ENCODE data around the gene MBNL2. TPM values are rescaled to one million over a fixed set of nuclear protein-coding genes. Genes with fewer than 3 reads are reported as not detected.

MBNL2 gene
- total RNA-seq, 4 donors from 2014 or later: 50.7 to 115 (median 72.0) TPM

DNA sequence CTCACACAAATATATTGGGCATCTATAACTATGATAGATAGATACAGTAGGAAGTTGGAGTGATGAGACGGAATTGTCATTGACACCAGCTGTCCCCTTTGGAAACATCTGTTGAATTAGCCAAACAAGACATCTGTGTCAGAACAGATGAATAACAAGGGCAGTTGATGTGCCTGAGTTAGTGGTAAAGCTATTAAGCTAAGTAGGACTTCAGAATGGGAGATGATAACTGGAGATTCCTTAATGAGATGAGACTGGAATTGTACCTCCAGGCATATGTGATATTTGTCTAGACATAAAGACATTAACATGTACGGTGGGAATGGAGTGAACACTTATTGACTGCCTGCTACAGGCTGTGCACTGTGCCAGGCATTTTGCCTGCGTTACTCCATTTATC is 78.7 kb downstream of the MBNL2 start:
- no peak for DNase-seq
- no peak overlapping the region for H3K4me3 ChIP-seq
- H3K27ac ChIP-seq: no peak overlapping the region
- intact Hi-C loops (cut with DNase I; ENCODE audit: low total_unique reads): no loop called here
- no peaks in the 10 kb centered on the region for H3K27me3 ChIP-seq
- peaks cover 0 to 6% of the 10 kb centered on the region in 2 donors for H3K4me1 ChIP-seq
- H3K36me3 ChIP-seq: no peaks in the 10 kb centered on the region
- H3K9me3 ChIP-seq: no peaks in the 10 kb centered on the region
- TF ChIP-seq, protein P1, sequence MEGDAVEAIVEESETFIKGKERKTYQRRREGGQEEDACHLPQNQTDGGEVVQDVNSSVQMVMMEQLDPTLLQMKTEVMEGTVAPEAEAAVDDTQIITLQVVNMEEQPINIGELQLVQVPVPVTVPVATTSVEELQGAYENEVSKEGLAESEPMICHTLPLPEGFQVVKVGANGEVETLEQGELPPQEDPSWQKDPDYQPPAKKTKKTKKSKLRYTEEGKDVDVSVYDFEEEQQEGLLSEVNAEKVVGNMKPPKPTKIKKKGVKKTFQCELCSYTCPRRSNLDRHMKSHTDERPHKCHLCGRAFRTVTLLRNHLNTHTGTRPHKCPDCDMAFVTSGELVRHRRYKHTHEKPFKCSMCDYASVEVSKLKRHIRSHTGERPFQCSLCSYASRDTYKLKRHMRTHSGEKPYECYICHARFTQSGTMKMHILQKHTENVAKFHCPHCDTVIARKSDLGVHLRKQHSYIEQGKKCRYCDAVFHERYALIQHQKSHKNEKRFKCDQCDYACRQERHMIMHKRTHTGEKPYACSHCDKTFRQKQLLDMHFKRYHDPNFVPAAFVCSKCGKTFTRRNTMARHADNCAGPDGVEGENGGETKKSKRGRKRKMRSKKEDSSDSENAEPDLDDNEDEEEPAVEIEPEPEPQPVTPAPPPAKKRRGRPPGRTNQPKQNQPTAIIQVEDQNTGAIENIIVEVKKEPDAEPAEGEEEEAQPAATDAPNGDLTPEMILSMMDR (IDR thresholded peaks at IDR 0.05): no peak
- TF ChIP-seq POLR2A (IDR thresholded peaks at IDR 0.05): no peak

- DNase-seq: no peak
- no peak overlapping the region for H3K27ac ChIP-seq
- TF ChIP-seq POLR2A (IDR thresholded peaks at IDR 0.05): no peak
- TF ChIP-seq, protein P1 (IDR thresholded peaks at IDR 0.05): no peak
- no peaks in the 10 kb centered on the region for H3K27me3 ChIP-seq
- no peak overlapping the region for H3K4me3 ChIP-seq
- intact Hi-C loops (cut with DNase I; ENCODE audit: low total_unique reads): no loop called here
- H3K4me1 ChIP-seq: peaks cover 0 to 6% of the 10 kb centered on the region in 2 donors
- H3K9me3 ChIP-seq: no peaks in the 10 kb centered on the region
- no peaks in the 10 kb centered on the region for H3K36me3 ChIP-seq
Measured at GRCh38 chr13:97301382-97302095, 79.4 kb downstream of the MBNL2 start.

DNA sequence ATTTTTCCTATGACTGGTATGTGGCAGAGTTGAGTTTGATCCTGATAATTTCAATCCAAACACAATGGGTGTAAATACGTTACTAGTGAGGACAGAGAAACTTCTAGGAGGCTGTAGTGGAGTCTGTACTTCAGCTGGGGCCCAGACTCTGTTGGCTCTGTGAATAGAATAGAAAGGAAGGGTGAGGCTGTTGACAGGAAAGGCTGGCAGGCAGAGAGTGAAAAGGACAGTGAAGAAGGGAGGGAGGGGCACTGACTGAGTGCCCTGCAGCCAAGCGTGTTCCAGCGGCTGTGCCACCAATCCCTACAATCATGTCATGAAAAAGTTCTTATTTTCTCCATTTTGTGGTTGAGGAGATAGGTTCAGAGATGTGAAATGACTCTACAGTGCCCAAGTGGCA is 80.5 kb downstream of the MBNL2 start:
- Histone ChIP-seq H3K27me3 (no peaks in the 10 kb centered on the region), H3K4me1 (peaks cover 1 to 13% of the 10 kb centered on the region in 2 donors), H3K36me3 (no peaks in the 10 kb centered on the region), H3K27ac (no peak overlapping the region), H3K9me3 (no peaks in the 10 kb centered on the region), H3K4me3 (no peak overlapping the region)
- intact Hi-C loops (cut with DNase I; ENCODE audit: low total_unique reads): no loop called here
- TF ChIP-seq POLR2A (IDR thresholded peaks at IDR 0.05): no peak
- TF ChIP-seq, protein P1 (IDR thresholded peaks at IDR 0.05): no peak
- DNase-seq: no peak

- intact Hi-C loops (cut with DNase I; ENCODE audit: low total_unique reads): no loop called here
- Histone ChIP-seq H3K27me3 (no peaks in the 10 kb centered on the region), H3K9me3 (no peaks in the 10 kb centered on the region), H3K4me3 (no peak overlapping the region), H3K27ac (no peak overlapping the region), H3K4me1 (peaks cover 12 to 14% of the 10 kb centered on the region in 2 donors), H3K36me3 (no peaks in the 10 kb centered on the region)
- no peak for DNase-seq
- no peak for TF ChIP-seq POLR2A (IDR thresholded peaks at IDR 0.05)
- TF ChIP-seq, protein P1 (IDR thresholded peaks at IDR 0.05): no peak
Measured at GRCh38 chr13:97306106-97306505, 84.0 kb downstream of the MBNL2 start.

DNA sequence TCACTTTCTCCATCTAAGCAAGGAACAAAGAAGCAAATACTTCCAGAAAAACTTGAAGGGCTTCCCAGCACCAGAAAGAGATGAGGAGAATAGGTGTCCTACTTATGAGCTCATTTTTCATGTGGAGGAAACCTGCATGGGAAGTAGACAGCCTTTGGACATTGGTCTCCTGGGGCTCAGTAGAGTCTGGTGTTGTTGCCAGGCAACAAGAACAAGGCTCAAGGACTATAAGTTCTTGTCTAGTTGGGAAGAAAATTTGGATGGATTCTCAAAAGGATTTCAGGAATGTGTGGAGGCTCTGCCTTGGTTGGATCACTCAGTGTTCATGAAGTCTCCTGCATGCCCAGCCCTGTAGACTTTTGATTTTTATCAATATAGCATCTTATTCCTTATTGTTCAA is 84.5 kb downstream of the MBNL2 start:
- TF ChIP-seq, protein P1 (IDR thresholded peaks at IDR 0.05): no peak
- TF ChIP-seq POLR2A (IDR thresholded peaks at IDR 0.05): no peak
- no peak overlapping the region for H3K27ac ChIP-seq
- no peaks in the 10 kb centered on the region for H3K36me3 ChIP-seq
- no peak for DNase-seq
- H3K9me3 ChIP-seq: no peaks in the 10 kb centered on the region
- H3K4me3 ChIP-seq: no peak overlapping the region
- peaks cover 12 to 14% of the 10 kb centered on the region in 2 donors for H3K4me1 ChIP-seq
- no peaks in the 10 kb centered on the region for H3K27me3 ChIP-seq
- intact Hi-C loops (cut with DNase I; ENCODE audit: low total_unique reads): no loop called here

Data from uterus (tissue), 4 donors.